Astrocyte of the cerebellum (primary cell): ENCODE results near the gene ARSI.

Source experiments
- DNase-seq: peaks from one replicate; pipeline ENCODE4 v3.0.0-alpha.2; 2011; ENCODE audit warnings: low read depth
- H3K4me3 ChIP-seq: 2 replicates; pipeline ENCODE4 v1.5.1; 2011; ENCODE audit warnings: mild to moderate bottlenecking, low read depth, low read length, moderate library complexity
- in situ Hi-C: cut with HindIII; loops from 2 replicates; pipeline ENCODE4 v1.10.0; 2017; ENCODE audit warnings: low sequenced_read_pairs
- TF ChIP-seq, protein P1 (sequence below): IDR thresholded peaks from 2 replicates; pipeline ENCODE4 v1.5.1; 2012; ENCODE audit warnings: low read length, low read depth, moderate library complexity, mild to moderate bottlenecking; ENCODE audit errors: missing control alignments

Gene ARSI

DNA sequence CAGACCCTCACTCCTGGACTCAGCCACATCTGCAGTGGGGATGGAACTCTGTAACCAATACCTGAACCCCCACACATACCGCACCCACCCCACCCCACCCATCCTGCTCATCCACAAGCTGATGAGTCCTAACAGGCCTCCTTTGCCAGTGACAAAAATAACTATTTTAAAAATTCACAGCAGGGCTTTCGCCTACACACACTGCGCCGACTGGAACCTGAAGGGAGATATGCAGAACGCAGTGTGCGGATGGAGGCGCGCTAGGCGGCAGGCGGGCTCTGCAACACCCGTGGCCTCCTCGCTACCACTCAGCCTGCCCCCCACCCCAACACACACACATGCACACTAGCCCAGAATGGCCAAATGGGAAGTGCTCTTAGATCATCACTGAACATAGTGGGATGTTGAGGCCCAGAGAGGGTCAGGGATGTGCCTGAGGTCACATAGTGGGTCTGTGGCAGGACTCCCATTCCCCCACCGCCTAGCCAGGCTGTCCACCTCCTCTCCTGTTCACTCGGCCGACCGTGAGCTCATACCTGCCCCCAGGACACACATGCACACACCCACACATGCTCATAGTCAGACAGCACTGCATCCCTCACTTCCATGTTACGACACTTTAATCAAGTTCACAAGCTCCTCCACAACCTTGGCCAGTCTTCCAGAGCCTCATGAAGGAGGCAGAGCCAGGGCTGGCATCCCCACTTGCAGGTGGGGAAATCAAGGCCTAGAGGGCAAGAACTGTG, 6.8 kb downstream of the ARSI start:
- no peak for DNase-seq
- H3K4me3 ChIP-seq = no peak overlapping the region
- TF ChIP-seq, protein P1, sequence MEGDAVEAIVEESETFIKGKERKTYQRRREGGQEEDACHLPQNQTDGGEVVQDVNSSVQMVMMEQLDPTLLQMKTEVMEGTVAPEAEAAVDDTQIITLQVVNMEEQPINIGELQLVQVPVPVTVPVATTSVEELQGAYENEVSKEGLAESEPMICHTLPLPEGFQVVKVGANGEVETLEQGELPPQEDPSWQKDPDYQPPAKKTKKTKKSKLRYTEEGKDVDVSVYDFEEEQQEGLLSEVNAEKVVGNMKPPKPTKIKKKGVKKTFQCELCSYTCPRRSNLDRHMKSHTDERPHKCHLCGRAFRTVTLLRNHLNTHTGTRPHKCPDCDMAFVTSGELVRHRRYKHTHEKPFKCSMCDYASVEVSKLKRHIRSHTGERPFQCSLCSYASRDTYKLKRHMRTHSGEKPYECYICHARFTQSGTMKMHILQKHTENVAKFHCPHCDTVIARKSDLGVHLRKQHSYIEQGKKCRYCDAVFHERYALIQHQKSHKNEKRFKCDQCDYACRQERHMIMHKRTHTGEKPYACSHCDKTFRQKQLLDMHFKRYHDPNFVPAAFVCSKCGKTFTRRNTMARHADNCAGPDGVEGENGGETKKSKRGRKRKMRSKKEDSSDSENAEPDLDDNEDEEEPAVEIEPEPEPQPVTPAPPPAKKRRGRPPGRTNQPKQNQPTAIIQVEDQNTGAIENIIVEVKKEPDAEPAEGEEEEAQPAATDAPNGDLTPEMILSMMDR = no peak
- in situ Hi-C loops = no loop called here

DNA sequence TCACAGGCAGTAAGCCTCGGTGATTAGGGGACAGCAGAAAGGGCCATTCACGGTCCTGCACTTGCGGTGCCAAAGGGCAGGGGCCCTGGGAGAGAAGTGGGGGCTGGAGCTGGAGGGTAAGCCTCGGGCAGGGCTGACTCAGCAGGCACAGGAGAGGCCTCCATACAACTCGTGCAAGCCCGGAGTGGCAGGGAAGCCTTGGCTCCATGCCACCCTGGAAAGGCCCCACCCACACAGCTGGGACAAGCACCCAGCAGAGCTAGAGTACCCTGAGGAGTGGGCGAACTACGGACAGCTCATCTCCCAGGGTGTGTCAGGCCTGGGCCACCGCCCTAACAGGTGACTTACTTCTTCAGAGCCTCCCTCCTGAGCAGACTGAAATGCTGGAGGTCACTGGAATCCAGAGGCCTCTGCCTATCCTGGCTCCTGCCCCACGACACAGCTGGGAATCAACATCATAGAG, 7.5 kb downstream of the ARSI start:
- DNase-seq = no peak
- no peak overlapping the region for H3K4me3 ChIP-seq
- in situ Hi-C loops = no loop called here
- TF ChIP-seq, protein P1 = no peak

DNA sequence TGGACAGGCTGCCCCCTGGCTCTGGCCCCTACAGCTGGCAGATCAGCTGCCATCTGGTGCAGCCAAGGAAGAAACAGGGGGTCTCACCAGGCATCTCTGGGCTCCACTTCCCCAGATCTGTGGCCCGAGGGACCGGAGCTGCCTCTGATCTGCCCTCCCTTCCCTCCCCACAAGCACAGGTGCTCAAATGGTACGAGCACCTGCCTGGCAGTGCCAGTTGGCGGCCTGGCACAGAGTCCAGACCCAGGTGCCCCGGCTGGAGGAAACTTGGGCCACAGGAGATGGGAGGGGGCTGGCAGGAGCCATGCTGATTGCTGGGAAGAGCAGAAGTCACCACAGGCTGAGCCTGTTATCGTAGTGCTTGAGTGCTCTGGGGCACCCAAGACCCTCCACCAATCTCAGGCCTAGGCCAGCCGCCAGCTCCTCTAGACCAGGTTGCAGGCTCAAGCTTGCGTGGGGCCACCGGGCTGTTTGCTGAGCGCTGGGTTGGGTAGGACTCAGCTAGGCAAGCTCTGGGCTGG, 8.1 kb downstream of the ARSI start:
- TF ChIP-seq, protein P1 = no peak
- no peak overlapping the region for H3K4me3 ChIP-seq
- in situ Hi-C loops = no loop called here

DNA sequence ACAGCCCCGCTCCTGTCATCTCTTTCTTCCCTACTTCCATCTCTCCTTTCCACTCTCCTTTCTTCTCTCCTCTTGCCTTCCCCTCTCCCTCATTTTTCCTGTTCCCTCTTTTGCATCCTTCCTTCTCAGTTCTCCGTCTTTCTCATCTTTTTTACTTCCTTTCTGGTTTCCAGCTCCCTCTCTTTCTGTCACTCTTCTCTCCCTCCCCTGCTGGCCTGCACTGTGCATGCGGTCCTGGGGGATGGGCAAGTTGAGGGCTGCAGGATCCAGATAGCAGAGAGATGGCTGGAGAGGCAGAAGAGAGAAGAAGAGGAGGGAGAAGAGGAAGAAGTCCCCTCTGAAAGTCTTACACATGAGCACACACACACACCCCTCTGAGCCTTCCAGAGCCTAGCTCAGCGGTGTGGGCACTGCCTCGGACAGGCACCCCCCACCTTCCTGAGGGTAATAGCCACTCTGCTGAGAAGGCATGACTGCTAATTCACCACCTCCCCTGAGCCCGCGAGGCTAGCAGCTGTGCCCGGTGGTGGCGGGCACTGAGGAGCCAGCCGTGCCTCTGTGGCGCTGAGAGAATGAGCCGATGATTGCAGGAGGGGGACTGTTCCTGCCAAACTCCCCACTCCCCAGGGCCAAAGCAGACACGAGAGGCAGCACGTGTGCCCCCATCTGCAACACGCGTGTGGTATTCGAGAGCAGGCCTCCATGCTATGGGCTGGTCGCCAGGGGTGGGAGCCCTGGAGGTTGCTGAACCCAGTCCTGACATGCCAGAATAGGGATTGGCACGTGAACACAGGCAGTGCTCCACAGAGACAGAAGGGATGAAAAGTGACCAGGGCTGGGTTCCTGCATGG, 9.4 kb downstream of the ARSI start:
- no peak for DNase-seq
- no peak overlapping the region for H3K4me3 ChIP-seq
- TF ChIP-seq, protein P1 = no peak
- in situ Hi-C loops = no loop called here

More for the DNA sequence above, 8.1 kb downstream of the ARSI start:
- no peak for DNase-seq

DNA sequence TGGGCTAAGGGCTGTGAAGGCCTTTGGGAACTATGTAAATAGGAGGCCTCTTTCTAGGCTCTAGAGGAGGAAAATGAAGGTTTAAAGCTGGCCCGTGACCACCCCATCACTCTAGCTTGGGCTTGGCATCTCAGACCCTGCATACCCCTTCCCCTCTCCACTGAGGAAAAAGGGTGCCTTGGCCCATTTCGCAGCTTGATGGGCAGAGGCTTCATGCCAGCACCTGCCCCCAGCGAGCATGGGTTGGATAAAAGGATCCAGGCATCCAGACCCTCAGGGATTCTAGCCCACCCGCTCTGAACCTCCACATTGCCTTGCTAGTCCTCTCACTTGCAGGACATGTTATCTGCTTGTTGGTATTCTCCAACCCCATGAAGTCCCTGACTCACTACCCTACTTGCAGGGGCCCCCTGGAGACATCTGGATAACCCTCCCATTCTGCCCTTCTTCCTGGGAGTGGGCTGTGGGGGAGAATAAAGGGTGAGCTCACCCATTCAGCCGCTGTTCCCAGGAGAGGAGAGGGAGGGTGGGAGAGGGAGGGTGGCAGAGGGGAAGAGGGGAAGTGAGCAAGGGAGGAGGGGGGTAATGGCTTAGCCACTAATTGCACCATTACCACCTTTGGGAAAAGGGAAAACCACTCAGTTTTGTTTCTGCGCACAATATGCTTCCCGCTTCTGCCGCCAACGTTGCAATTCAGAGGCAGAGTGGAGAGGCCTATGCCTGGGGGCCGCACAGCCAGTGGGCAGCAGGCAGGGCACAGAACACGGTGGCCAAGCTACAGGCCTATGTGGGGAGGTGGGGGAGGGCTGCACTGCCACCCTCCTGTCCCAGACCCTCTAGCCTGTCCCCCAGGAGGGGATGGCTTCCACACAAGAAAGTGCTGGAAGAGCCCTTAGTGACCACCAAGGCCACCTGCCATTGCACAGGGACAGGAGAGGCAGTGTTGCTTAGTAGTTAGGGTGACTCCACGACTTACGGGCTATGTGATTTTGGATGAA, 11.0 kb downstream of the ARSI start:
- H3K4me3 ChIP-seq = no peak overlapping the region
- DNase-seq = no peak
- in situ Hi-C loops = no loop called here
- TF ChIP-seq, protein P1 = no peak
